GM23338 (cell line): Measurements from ENCODE around the gene SP9. TPM values are rescaled to one million over a fixed set of nuclear protein-coding genes. Genes with fewer than 3 reads are reported as not detected.
A peak's percentile ranks its signal among the peaks of the same experiment; 100 is the strongest.

Experiments
- ATAC-seq: fragments of 200-7000 bp; cut with Tn5 transposase; 3 replicates; pipeline ENCODE4 v1.9.1; 2020
- DNase-seq: peaks from one replicate; pipeline ENCODE4 v3.0.0-alpha.2; 2015; ENCODE audit warnings: low spot score
- H2AFZ ChIP-seq: fragments of 200-600 bp; sonication (generic); 2 replicates; pipeline ENCODE4 v1.8.0; 2016; ENCODE audit warnings: antibody characterized with exemption, mild to moderate bottlenecking, moderate library complexity
- H3F3A ChIP-seq: fragments of 200-600 bp; sonication (generic); replicated peaks from 2 replicates; pipeline ENCODE4 v1.8.0; 2017; ENCODE audit warnings: antibody characterized with exemption, mixed run types, low read depth
- H3K27ac ChIP-seq: fragments of 200-600 bp; sonication (generic); 2 replicates; pipeline ENCODE4 v1.6.1; 2016; ENCODE audit warnings: low read depth
- H3K27me3 ChIP-seq: fragments of 200-600 bp; sonication (generic); 2 replicates; pipeline ENCODE4 v1.8.0; 2016; ENCODE audit warnings: mild to moderate bottlenecking, mixed run types, moderate library complexity; ENCODE audit not compliant: insufficient read depth
- H3K36me3 ChIP-seq: fragments of 200-600 bp; sonication (generic); 2 replicates; pipeline ENCODE4 v1.8.0; 2016; ENCODE audit warnings: mild to moderate bottlenecking; ENCODE audit not compliant: insufficient read depth
- H3K4me1 ChIP-seq: fragments of 200-600 bp; sonication (generic); 2 replicates; pipeline ENCODE4 v1.8.0; 2016; ENCODE audit warnings: mild to moderate bottlenecking, moderate library complexity; ENCODE audit not compliant: insufficient read depth
- H3K4me2 ChIP-seq: fragments of 200-600 bp; sonication (generic); 2 replicates; pipeline ENCODE4 v1.7.1; 2017; ENCODE audit warnings: mixed run types
- H3K4me3 ChIP-seq: fragments of 200-600 bp; sonication (generic); 2 replicates; pipeline ENCODE4 v1.6.1; 2016; ENCODE audit warnings: mixed run types
- H3K79me2 ChIP-seq: fragments of 200-600 bp; sonication (generic); replicated peaks from 2 replicates; pipeline ENCODE4 v1.8.0; 2017; ENCODE audit warnings: mild to moderate bottlenecking; ENCODE audit not compliant: insufficient read depth
- H3K9me2 ChIP-seq: fragments of 200-600 bp; sonication (generic); 2 replicates; pipeline ENCODE4 v1.8.0; 2017; ENCODE audit not compliant: insufficient read depth
- H4K20me1 ChIP-seq: fragments of 200-600 bp; sonication (generic); replicated peaks from 2 replicates; pipeline ENCODE4 v1.8.0; 2017; ENCODE audit warnings: mild to moderate bottlenecking; ENCODE audit not compliant: insufficient read depth
- H3K27ac Mint-ChIP-seq: 2 replicates; pipeline ENCODE4 v1.8.0; 2020; ENCODE audit warnings: inconsistent platforms, mild to moderate bottlenecking, moderate library complexity, mixed read lengths
- H3K27me3 Mint-ChIP-seq: 3 replicates; pipeline ENCODE4 v1.8.0; 2022; ENCODE audit warnings: low read depth, mild to moderate bottlenecking, moderate library complexity, mixed read lengths, inconsistent platforms; ENCODE audit not compliant: insufficient read depth, poor library complexity
- H3K36me3 Mint-ChIP-seq: 3 replicates; pipeline ENCODE4 v1.8.0; 2021; ENCODE audit warnings: low read depth, mild to moderate bottlenecking, inconsistent platforms, moderate library complexity, mixed read lengths
- H3K4me1 Mint-ChIP-seq: 3 replicates; pipeline ENCODE4 v1.8.0; 2020; ENCODE audit warnings: mild to moderate bottlenecking, inconsistent platforms, mixed read lengths
- H3K4me3 Mint-ChIP-seq: 3 replicates; pipeline ENCODE4 v1.8.0; 2021; ENCODE audit warnings: moderate library complexity, mild to moderate bottlenecking, inconsistent platforms, mixed read lengths
- H3K9me3 Mint-ChIP-seq: 3 replicates; pipeline ENCODE4 v1.8.0; 2020; ENCODE audit warnings: moderate library complexity, mild to moderate bottlenecking, inconsistent platforms, mixed read lengths
- CREB1 ChIP-seq: fragments of 250-450 bp; sonication (Bioruptor Pico); IDR thresholded peaks from 2 replicates; pipeline ENCODE4 v1.5.0; 2020; ENCODE audit warnings: low read depth, mild to moderate bottlenecking, moderate library complexity
- CTCF ChIP-seq, 2 experiments: fragments of 200-600 bp in 1 of 2; sonication (generic) in 1 of 2; conservative IDR thresholded peaks; 2 replicates each; pipeline versions ENCODE4 v1.5.1 to v1.6.1; 2016 to 2017; ENCODE audit warnings: antibody characterized with exemption in 2 of 2, low read depth in 2 of 2, mild to moderate bottlenecking in 2 of 2, moderate library complexity in 1 of 2
- ETS1 ChIP-seq: IDR thresholded peaks from 2 replicates; pipeline ENCODE4 v1.6.1; 2016; ENCODE audit warnings: antibody characterized with exemption
- EZH2 ChIP-seq: fragments of 200-600 bp; sonication (generic); IDR thresholded peaks from one replicate; pipeline ENCODE4 v1.8.0; 2017; ENCODE audit warnings: antibody characterized with exemption, mild to moderate bottlenecking, low read depth; ENCODE audit not compliant: unreplicated experiment
- EZH2phosphoT487 ChIP-seq: fragments of 200-600 bp; sonication (generic); IDR thresholded peaks from one replicate; pipeline ENCODE4 v1.8.1; 2018; ENCODE audit warnings: antibody characterized with exemption; ENCODE audit not compliant: unreplicated experiment
- JUNB ChIP-seq: IDR thresholded peaks from one replicate; pipeline ENCODE4 v1.6.1; 2016; ENCODE audit warnings: antibody characterized with exemption; ENCODE audit not compliant: unreplicated experiment
- NANOG ChIP-seq: IDR thresholded peaks from 2 replicates; pipeline ENCODE4 v1.6.1; 2016; ENCODE audit warnings: antibody characterized with exemption, borderline replicate concordance
- POLR2AphosphoS5 ChIP-seq: IDR thresholded peaks from 2 replicates; pipeline ENCODE4 v1.6.1; 2016; ENCODE audit warnings: antibody characterized with exemption, low read depth
- REST ChIP-seq: IDR thresholded peaks from one replicate; pipeline ENCODE4 v1.6.1; 2018; ENCODE audit warnings: antibody characterized with exemption; ENCODE audit not compliant: unreplicated experiment
- STAT1 ChIP-seq: IDR thresholded peaks from one replicate; pipeline ENCODE4 v1.6.1; 2016; ENCODE audit warnings: antibody characterized with exemption; ENCODE audit not compliant: unreplicated experiment
- ZNF114 ChIP-seq: fragments of 250-450 bp; sonication (Bioruptor Pico); IDR thresholded peaks from 2 replicates; pipeline ENCODE4 v1.5.0; 2020; ENCODE audit warnings: mild to moderate bottlenecking, moderate library complexity
- ZNF331 ChIP-seq: fragments of 250-450 bp; sonication (Bioruptor Pico); IDR thresholded peaks from 2 replicates; pipeline ENCODE4 v1.5.0; 2020; ENCODE audit warnings: low read depth, mild to moderate bottlenecking, moderate library complexity
- ZNF462 ChIP-seq: fragments of 250-450 bp; sonication (Bioruptor Pico); IDR thresholded peaks from 2 replicates; pipeline ENCODE4 v1.5.0; 2020; ENCODE audit warnings: mild to moderate bottlenecking, moderate library complexity
- polyA plus RNA-seq: library from polyadenylated mRNA; unstranded; fragments of >200 nt; fragmentation: Nextera tagmentation; extraction: Ambion mirVana; gene quantifications from 2 replicates; pipeline ENCODE4 v1.2.1, GENCODE V29; 2016
- total RNA-seq: library from RNA; depleted of rRNA; stranded (reverse); fragments of >200 nt; shearing (Covaris generic); gene quantifications from 2 replicates; pipeline ENCODE4 v1.2.3, GENCODE V29; 2014

The SP9 gene
- total and polyA plus RNA-seq, 2 experiments from 2014 or later: 0.49 TPM; not detected in 1

- Histone ChIP-seq H3K9me2 (peaks cover 2% of the 10 kb centered on the region; the same call in 1 of the 2 replicates), H3K4me3 (no peak overlapping the region), H4K20me1 (no peaks in the 10 kb centered on the region), H3K27me3 (no peaks in the 10 kb centered on the region), H3F3A (no peaks in the 10 kb centered on the region), H3K36me3 (no peaks in the 10 kb centered on the region), H3K4me1 (peaks cover 21% of the 10 kb centered on the region), H3K27ac (no peak overlapping the region), H3K79me2 (no peaks in the 10 kb centered on the region), H2AFZ (peak overlapping the region; percentile 78), H3K4me2 (no peak overlapping the region)
- Mint-ChIP-seq H3K4me1 (peaks cover 26% of the 10 kb centered on the region), H3K27ac (no peak overlapping the region), H3K27me3 (peaks cover 8% of the 10 kb centered on the region), H3K9me3 (no peaks in the 10 kb centered on the region), H3K36me3 (no peaks in the 10 kb centered on the region), H3K4me3 (no peak overlapping the region)
- DNase-seq (no peak), ATAC-seq (peak; percentile 40; the same call in 2 of the 3 replicates)
- TF ChIP-seq STAT1: no peak
- TF ChIP-seq REST: no peak
- TF ChIP-seq JUNB: no peak
- no peak for TF ChIP-seq CTCF (conservative IDR thresholded peaks at IDR 0.05; ENCODE audit: low read depth in 2 of 2)
- no peak for TF ChIP-seq EZH2phosphoT487
- TF ChIP-seq ZNF331: no peak
- TF ChIP-seq POLR2AphosphoS5: no peak
- no peak for TF ChIP-seq NANOG
- TF ChIP-seq ETS1: no peak
- no peak for TF ChIP-seq ZNF462 (CRISPR knock-in tag)
- TF ChIP-seq CREB1 (CRISPR knock-in tag): no peak
- no peak for TF ChIP-seq ZNF114
- no peak for TF ChIP-seq EZH2
These were observed 34.6 kb upstream of the SP9 start for GRCh38 chr2:174300114-174300513.
